SU-DHL-6 (cell line): ENCODE data around the gene FBXO40.

ENCODE experiments used
- H2AFZ ChIP-seq: fragments of 200-600 bp; sonication (generic); 2 replicates; pipeline ENCODE4 v1.6.1; 2014; ENCODE audit warnings: low read depth, mild to moderate bottlenecking, moderate library complexity, mixed read lengths, antibody characterized with exemption, low read length; ENCODE audit not compliant: severe bottlenecking
- H3F3A ChIP-seq: fragments of 200-600 bp; shearing (Covaris generic); 2 replicates; pipeline ENCODE4 v1.6.0; 2016; ENCODE audit warnings: antibody characterized with exemption, mild to moderate bottlenecking; ENCODE audit not compliant: insufficient read depth
- H3K27ac ChIP-seq: fragments of 200-600 bp; sonication (generic); 2 replicates; pipeline ENCODE4 v1.5.1; 2016; ENCODE audit warnings: low read depth, mild to moderate bottlenecking, low read length, moderate library complexity, mixed read lengths
- H3K27me3 ChIP-seq: fragments of 200-600 bp; sonication (generic), shearing (Covaris generic); 2 replicates; pipeline ENCODE4 v1.6.0; 2014; ENCODE audit warnings: mild to moderate bottlenecking, low read length
- H3K36me3 ChIP-seq: fragments of 200-600 bp; sonication (generic); 2 replicates; pipeline ENCODE4 v1.6.1; 2014; ENCODE audit warnings: mild to moderate bottlenecking, low read length, mixed read lengths
- H3K4me2 ChIP-seq: fragments of 300-600, 200-600 bp; shearing (Covaris generic), sonication (generic); 2 replicates; pipeline ENCODE4 v1.6.0; 2014; ENCODE audit warnings: low read length, low read depth, mild to moderate bottlenecking; ENCODE audit not compliant: poor library complexity, severe bottlenecking
- H3K4me3 ChIP-seq: fragments of 200-600 bp; sonication (generic); 2 replicates; pipeline ENCODE4 v1.5.1; 2014; ENCODE audit warnings: antibody characterized with exemption, low read length, mild to moderate bottlenecking, mixed read lengths; ENCODE audit not compliant: insufficient read depth, poor library complexity, severe bottlenecking
- H3K79me2 ChIP-seq: fragments of 200-600 bp; sonication (generic); 2 replicates; pipeline ENCODE4 v1.6.1; 2014; ENCODE audit warnings: mild to moderate bottlenecking, low read length, moderate library complexity; ENCODE audit not compliant: insufficient read depth
- H3K9ac ChIP-seq: fragments of 200-600 bp; sonication (generic); 2 replicates; pipeline ENCODE4 v1.7.0; 2014; ENCODE audit warnings: mild to moderate bottlenecking, low read length
- H3K9me2 ChIP-seq: fragments of 200-600 bp; sonication (generic); replicated peaks from 2 replicates; pipeline ENCODE4 v1.6.1; 2014; ENCODE audit warnings: low read length; ENCODE audit not compliant: insufficient read depth
- H3K9me3 ChIP-seq: fragments of 200-600 bp; sonication (generic); 2 replicates; pipeline ENCODE4 v1.6.1; 2014; ENCODE audit warnings: low read length, mixed read lengths; ENCODE audit not compliant: insufficient read depth
- H4K20me1 ChIP-seq: fragments of 200-600 bp; sonication (generic); 2 replicates; pipeline ENCODE4 v1.6.1; 2014; ENCODE audit warnings: low read depth, mild to moderate bottlenecking, antibody characterized with exemption, low read length, moderate library complexity, mixed read lengths
- EZH2phosphoT487 ChIP-seq: fragments of 200-600 bp; sonication (generic), shearing (Covaris generic); conservative IDR thresholded peaks from 2 replicates; pipeline ENCODE4 v1.6.1; 2018; ENCODE audit warnings: mild to moderate bottlenecking, antibody characterized with exemption, low read length, moderate library complexity, mixed read lengths
- TF ChIP-seq, protein P1 (sequence below): fragments of 200-600 bp; sonication (generic); IDR thresholded peaks from one replicate; pipeline ENCODE4 v1.5.1; 2017; ENCODE audit warnings: antibody characterized with exemption, mild to moderate bottlenecking, low read length, moderate library complexity; ENCODE audit not compliant: insufficient read depth, poor library complexity, severe bottlenecking

The FBXO40 gene

DNA sequence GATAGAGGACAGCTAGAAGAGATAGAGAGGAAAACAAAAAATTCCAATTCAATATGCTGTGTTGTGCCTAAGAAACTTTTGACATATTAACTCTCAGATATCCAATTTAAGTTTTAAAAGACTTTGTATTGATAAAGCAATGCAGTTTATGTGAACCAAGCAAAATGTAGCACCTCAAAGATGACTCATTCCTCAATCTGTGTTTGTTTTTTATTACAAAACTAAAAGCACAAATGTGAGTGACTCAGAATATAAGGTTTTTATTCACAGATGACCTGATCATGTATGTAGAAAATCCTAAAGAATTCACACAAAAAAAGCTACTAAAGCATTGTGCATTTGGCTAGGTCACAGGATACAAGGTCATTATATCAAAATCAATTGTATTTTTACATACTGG lies 56.5 kb downstream of the FBXO40 start:
- peaks cover 40% of the 10 kb centered on the region; the same call in 1 of the 2 replicates for H3K36me3 ChIP-seq
- no peak overlapping the region for H3K4me2 ChIP-seq
- H3K9ac ChIP-seq, result no peak overlapping the region
- H4K20me1 ChIP-seq, result no peaks in the 10 kb centered on the region
- H3K27me3 ChIP-seq, result no peaks in the 10 kb centered on the region
- H3K9me3 ChIP-seq, result no peaks in the 10 kb centered on the region
- H3K9me2 ChIP-seq, result no peaks in the 10 kb centered on the region
- TF ChIP-seq, protein P1, sequence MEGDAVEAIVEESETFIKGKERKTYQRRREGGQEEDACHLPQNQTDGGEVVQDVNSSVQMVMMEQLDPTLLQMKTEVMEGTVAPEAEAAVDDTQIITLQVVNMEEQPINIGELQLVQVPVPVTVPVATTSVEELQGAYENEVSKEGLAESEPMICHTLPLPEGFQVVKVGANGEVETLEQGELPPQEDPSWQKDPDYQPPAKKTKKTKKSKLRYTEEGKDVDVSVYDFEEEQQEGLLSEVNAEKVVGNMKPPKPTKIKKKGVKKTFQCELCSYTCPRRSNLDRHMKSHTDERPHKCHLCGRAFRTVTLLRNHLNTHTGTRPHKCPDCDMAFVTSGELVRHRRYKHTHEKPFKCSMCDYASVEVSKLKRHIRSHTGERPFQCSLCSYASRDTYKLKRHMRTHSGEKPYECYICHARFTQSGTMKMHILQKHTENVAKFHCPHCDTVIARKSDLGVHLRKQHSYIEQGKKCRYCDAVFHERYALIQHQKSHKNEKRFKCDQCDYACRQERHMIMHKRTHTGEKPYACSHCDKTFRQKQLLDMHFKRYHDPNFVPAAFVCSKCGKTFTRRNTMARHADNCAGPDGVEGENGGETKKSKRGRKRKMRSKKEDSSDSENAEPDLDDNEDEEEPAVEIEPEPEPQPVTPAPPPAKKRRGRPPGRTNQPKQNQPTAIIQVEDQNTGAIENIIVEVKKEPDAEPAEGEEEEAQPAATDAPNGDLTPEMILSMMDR, result no peak
- no peak for TF ChIP-seq EZH2phosphoT487
- no peak overlapping the region for H2AFZ ChIP-seq
- H3K79me2 ChIP-seq, result peaks cover 15% of the 10 kb centered on the region; the same call in 1 of the 2 replicates
- no peak overlapping the region for H3K27ac ChIP-seq
- H3F3A ChIP-seq, result no peaks in the 10 kb centered on the region
- H3K4me3 ChIP-seq, result no peak overlapping the region

DNA sequence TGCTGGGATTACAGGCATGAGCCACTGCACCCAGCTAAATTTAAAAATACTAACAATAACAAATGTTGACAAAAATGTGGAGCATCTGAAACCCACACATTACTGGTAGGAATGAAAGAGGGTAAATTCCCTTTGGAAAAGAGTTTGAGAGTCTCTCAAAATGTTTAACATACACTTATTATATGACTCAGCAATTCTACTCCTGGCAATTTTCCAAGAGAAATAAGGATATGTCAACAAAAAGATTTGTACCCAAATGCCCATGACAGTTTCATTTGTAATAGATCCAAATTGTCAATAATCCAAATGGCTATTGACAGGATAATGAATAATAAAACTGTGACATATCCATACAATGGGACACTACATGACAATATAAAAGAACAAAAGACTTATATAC lies 58.5 kb downstream of the FBXO40 start:
- no peaks in the 10 kb centered on the region for H3K9me2 ChIP-seq
- H3F3A ChIP-seq, result no peaks in the 10 kb centered on the region
- TF ChIP-seq, protein P1, result no peak
- no peak for TF ChIP-seq EZH2phosphoT487
- H4K20me1 ChIP-seq, result no peaks in the 10 kb centered on the region
- H3K36me3 ChIP-seq, result peaks cover 38% of the 10 kb centered on the region
- no peak overlapping the region for H3K27ac ChIP-seq
- no peak overlapping the region for H3K4me3 ChIP-seq
- peaks cover 15% of the 10 kb centered on the region; the same call in 1 of the 2 replicates for H3K79me2 ChIP-seq
- H3K9me3 ChIP-seq, result no peaks in the 10 kb centered on the region
- no peak overlapping the region for H3K4me2 ChIP-seq
- H3K27me3 ChIP-seq, result no peaks in the 10 kb centered on the region
- H2AFZ ChIP-seq, result no peak overlapping the region
- no peak overlapping the region for H3K9ac ChIP-seq

DNA sequence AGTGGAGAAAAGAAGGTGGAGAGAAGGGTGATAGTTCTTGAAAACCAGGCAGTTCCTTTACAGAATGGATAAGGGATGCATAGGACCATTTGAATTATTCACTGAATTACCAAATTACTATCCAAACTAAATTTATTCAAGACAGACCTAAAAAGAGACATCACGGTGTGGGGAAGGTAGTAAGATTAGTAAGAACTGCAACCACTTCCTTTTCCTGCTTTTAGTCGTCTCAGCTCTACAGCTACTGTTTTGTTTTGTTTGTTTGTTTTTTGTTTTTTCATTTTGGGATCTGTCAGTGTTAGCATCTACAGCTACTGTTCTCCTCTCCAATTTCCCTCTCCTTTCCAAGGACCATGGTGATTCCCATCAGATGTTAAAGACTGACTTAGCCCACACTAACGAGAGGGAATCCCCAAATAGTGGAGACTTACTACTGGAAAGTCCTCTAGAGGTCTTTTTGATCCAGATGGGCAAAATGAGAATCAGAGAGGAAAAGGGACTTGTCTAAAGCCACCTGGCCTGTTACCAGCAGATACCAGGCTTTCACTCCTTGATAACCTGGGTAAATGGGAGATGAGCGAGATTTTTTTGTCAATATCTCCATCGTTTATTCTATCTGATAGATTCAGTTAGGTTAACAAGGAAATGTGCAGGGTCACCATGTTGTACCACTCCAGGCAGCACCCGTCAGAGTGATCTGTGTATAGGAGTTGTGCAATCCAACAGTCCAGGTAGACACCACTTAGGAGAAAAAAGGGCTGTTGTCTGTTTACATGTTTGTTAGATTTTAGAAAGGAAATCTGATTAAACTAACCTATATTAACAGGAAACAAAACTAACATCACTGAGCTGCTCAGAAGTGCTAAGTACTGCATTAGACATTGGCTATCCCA lies 61.6 kb downstream of the FBXO40 start:
- H3K79me2 ChIP-seq, result peaks cover 36% of the 10 kb centered on the region
- peak overlapping the region; percentile 61 for H3K27ac ChIP-seq
- no peaks in the 10 kb centered on the region for H3K9me2 ChIP-seq
- H3K9me3 ChIP-seq, result no peaks in the 10 kb centered on the region
- H3K4me2 ChIP-seq, result peak overlapping the region; percentile 55
- H3F3A ChIP-seq, result no peaks in the 10 kb centered on the region
- H2AFZ ChIP-seq, result no peak overlapping the region
- H3K27me3 ChIP-seq, result no peaks in the 10 kb centered on the region
- no peak overlapping the region for H3K9ac ChIP-seq
- peaks cover 33% of the 10 kb centered on the region for H3K36me3 ChIP-seq
- H4K20me1 ChIP-seq, result no peaks in the 10 kb centered on the region
- TF ChIP-seq, protein P1, result no peak
- TF ChIP-seq EZH2phosphoT487, result no peak
- peak overlapping the region; percentile 3 for H3K4me3 ChIP-seq
